Hematopoietic multipotent progenitor cell (in vitro differentiated cells): Measurements from ENCODE around the gene PCYT1B. TPM values are rescaled to one million over a fixed set of nuclear protein-coding genes. Genes with fewer than 3 reads are reported as not detected.
"Not testable (repeated sequence)": the region's sequence is repeated elsewhere in the genome, so short reads cannot be mapped to it uniquely, and the experiment has no call there.

Experiments
- DNase-seq, 3 donors: peaks; one replicate each; pipeline ENCODE4 v3.0.0-alpha.2; 2011 to 2015; ENCODE audit warnings: low read depth in 2 of 3, low spot score in 2 of 3
- total RNA-seq: library from RNA; depleted of rRNA; stranded (reverse); fragments of >200 nt; gene quantifications from one replicate; pipeline ENCODE4 v1.2.3, GENCODE V29; 2012

Gene PCYT1B
- 14.3 TPM for total RNA-seq

DNA sequence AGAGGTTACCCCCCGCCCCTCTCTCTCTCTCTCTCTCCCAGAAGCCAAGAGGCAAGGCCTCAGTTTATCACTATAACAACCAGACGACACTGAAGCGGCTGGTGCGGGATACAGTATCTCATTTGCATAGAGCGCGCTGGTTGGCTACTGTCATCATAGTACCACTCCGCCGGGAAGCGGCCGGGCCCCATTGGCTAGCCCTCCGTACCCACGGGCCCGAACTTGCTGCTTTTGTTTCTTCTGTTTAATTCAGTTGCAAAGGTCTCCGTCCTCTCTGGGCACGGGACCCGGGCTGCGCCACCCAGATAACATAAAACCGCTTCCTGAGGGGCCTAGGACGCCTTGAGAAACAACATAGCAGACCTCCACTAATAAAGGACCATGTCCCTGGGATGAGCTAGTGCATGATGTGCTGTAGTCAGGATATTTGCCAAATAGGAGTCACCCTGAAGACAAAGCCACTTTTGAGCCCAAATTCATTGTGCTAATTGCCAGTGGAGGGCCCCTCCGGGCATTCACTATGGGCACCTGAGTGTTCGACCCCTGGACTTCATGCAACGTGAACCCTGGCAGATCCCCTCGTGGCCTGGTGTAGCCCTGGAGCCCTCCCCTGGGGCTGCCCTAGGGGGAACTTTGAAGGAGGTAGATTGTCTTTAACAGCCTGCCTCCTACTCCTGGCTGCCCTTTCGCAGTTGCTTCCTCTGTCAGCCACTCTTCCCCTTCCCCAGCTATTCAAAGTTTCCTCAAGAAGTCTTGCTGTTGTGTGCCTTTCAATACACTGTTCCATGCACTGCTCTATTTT is at the start of gene PCYT1B:
Gene PCYT1B (minus strand): TSS at position 91 of the 802 bp plus-strand sequence. CDS start 242 bp downstream, outside the sequence.
- peak in 2 of 3 donors; percentile 83 to 92 for DNase-seq

GRCh38 chrX:24696294-24696693 is 49.1 kb upstream of the PCYT1B start:
- DNase-seq = no peak

GRCh38 chrX:24694825-24695224 is 47.7 kb upstream of the PCYT1B start:
- DNase-seq = no peak

GRCh38 chrX:24693453-24694202 is 46.5 kb upstream of the PCYT1B start, which contains the start of gene POLA1:
Gene POLA1, plus strand, starts transcription at chrX:24693918. Its CDS starts 44 bp downstream, at chrX:24693962.
- DNase-seq = peak; percentile 18 to 93 (median 91)

GRCh38 chrX:24692305-24692704 is 45.2 kb upstream of the PCYT1B start:
- DNase-seq = no peak

GRCh38 chrX:24684048-24684447 is 36.9 kb upstream of the PCYT1B start:
- no peak for DNase-seq

DNA sequence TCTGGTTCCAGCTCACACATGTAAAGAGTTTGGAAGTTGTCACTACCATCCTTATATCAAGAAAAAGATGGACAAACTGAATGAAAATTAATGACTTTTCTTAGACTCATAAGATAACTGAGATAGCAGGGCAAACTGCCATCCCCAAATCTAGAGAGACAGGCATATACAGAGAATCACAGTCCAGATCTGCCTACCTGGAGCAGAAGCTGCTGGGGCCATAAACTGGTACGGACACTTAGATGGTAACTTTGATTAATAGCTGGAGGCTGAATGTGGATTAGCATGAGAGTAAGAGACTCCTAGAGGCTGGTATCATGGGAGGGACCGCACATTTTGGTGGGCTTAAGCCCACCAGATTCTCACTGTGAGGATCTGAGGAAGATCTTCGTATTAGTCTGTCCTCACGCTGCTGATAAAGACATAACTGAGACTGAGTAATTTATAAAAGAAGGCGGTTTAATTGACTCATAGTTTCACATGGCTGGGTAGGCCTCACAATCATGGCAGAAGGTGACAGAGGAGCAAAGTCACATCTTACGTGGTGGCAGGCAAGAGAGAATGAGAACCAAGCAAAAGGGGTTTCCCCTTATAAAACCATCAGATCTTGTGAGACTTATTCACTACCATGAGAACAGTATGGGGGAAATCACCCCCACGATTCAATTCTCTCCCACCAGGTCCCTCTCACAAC is 35.7 kb upstream of the PCYT1B start:
- DNase-seq = no peak

DNA sequence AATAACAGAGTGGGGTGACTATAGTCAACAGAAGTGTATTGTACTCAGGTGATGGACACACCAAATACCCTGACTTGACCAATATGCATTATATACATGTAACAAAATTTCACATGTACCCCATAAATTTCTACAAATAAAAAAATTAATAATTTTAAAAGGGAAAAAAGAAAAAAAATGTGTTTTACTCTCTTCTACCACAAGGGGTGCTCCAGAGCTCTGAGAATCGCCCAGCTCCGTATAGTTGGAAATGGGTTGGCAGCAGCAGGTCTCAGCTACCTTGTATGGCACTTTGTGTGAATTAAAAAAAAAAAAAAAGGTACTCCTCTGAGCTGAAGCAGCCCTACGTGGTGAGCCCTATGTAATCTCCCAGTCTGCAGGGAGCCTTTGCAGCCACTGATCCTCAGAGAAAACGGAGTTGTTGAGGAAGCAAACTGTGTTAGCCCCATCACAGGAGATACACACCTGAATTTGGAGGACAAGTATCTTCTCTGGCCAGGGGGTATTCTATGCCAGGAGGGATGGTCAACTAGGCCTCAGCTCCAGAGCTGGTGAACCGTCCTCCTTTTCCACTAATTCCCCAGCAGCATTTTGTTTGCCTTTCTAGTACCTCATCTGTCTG is 29.4 kb upstream of the PCYT1B start:
- DNase-seq = peak in 1 of 3 donors; percentile 38

DNA sequence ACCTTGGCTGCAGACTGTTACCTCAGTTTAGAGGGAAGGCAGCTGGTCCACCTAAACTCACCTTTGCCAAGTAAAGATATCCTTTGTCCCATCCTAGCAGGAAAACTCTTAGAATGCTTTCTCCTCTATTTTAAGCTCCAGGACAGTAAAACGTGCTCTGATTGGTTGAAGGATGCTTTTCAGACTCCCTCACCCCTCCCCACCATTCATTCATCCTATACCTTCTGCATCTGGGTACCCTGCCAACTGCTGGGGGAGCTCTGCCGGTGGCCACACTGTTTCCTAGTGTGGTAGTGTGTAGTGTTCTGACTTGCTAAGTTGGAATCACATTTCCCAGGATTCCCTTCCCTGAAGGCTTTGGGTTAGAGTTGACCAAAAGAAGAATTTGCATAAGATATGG is 26.3 kb upstream of the PCYT1B start:
- DNase-seq = no peak

GRCh38 chrX:24672701-24673190 is 25.6 kb upstream of the PCYT1B start:
- no peak for DNase-seq

DNA sequence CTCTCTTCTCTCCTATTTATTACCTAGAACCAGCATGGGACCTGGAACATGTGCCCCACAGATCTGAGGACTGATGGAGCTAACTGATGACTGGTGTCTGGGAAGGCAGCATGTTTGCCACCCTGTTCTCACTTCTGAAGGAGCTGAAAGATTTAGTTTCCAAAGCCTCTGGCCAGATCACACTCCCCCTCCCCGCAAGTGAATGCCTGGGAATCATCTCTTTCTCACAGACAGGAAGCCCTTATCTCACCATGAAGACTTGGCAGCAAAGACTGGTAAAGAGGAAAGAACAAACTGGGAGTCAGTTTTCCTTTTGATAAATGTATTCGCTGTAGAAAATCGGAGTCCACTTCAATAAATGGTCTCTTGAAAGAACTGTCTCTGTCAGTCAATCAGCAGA is 21.0 kb upstream of the PCYT1B start:
- DNase-seq = no peak

DNA sequence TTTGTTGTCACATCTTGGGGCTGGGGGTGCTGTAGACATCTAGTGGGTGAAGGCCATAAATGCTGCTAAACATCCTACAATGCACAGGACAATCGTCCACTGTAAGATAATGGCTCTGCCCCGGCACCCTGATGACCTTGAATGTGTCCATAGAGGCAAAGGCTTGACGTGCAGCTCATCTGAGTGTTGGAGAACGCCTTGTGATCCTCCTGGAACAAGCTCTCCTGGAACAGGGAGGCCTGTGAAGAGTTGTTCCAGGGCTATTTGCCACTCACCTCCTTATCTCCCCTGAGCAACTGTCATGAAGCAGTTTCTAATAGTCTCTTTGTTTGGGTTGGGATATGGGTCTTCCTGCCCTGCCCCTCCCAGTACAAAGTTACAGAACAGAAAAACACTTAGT is 15.2 kb upstream of the PCYT1B start:
- no peak for DNase-seq

- no peak for DNase-seq
Measured at GRCh38 chrX:24661292-24661691, 14.1 kb upstream of the PCYT1B start.

- no peak for DNase-seq
Measured at GRCh38 chrX:24659646-24660045, 12.5 kb upstream of the PCYT1B start.

DNA sequence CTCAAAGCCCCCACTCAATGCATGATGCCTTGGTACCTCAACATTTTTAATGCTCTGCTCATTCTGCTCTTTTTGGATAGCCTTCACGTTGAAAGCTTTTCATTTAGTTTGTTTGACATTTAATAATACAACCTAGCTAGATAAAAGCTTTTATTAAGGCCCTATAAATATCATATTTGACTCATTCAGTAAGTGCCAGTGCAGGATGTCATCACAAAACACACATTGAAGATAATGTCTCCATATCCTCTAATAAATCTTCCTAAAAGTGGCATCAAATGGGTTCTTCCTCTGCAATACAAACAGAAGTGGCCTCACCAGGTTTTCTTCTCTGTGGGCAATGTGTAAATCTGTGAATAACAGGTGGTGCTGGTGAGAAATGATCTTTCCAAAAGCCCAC is 12.0 kb upstream of the PCYT1B start:
- no peak for DNase-seq

GRCh38 chrX:24658421-24658820 is 11.3 kb upstream of the PCYT1B start:
- no peak for DNase-seq

GRCh38 chrX:24657671-24658386 is 10.7 kb upstream of the PCYT1B start:
- no peak for DNase-seq

GRCh38 chrX:24655679-24656078 is 8.5 kb upstream of the PCYT1B start:
- DNase-seq = not testable (repeated sequence)

- DNase-seq = no peak
Measured at GRCh38 chrX:24651783-24652182, 4.6 kb upstream of the PCYT1B start.

DNA sequence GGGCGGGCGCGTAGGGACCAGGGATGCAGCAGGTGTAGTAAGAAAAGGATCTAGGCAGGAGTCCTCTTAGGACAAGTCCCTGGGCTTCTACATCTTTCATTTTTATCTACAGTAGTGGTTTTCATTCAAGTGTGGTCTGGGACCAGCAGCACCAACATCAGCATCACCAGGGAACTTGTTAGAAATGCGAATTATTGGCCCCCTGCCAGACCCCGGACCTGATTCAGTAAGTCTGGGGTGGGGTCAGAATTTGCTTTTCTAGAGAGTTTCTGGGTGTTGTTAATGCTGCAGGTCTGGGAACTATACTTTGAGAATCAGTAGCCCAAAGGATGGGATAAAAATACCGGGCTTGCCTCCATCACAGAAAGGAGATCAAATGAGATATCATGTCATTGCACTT is 1.3 kb upstream of the PCYT1B start:
- no peak for DNase-seq
